HG03097 (cell line): ENCODE measurements around the gene PLA2G4C.
"Not testable (repeated sequence)": the region's sequence is repeated elsewhere in the genome, so short reads cannot be mapped to it uniquely, and the experiment has no call there.

Source experiments
- ATAC-seq: cut with Tn5 transposase; IDR thresholded peaks from one replicate; pipeline ENCODE4 v1.9.1; 2021; ENCODE audit not compliant: unreplicated experiment, low FRiP score

Gene PLA2G4C

DNA sequence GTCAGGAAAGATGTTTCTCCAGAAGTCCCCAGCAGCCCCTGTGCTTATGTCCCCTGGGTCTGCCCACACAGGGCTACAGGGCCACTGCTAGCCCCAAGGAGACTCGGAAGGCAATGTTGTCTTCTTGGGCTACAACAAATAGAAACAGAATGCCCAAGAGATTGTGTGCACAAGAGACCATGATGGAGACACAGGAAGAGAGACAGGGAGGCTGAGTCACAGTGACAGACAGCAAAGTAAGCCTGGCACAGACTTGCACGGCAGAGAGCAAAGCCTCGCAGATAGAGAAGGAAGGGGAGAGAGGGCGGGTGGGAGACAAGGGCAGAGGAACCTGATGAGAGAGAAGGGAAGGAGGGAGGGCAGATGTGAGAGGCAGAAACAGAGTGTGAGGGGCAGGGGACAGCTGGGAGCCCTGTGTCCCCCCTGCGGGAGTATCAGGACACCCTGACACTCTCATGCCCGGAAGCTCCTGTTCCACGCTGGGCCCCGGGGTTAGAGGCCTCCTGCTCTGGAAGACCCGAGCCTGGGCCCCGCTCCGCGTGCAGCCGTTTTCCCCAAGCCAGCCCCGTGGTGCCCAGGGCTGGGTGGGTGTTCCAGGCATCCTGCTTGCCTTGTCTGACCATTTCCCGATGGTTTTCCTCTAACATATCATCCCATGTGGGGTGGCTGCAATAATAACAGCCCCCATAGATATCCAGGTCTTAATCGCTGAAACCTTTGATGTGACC, 2.7 kb upstream of the PLA2G4C start:
- no peak for ATAC-seq

DNA sequence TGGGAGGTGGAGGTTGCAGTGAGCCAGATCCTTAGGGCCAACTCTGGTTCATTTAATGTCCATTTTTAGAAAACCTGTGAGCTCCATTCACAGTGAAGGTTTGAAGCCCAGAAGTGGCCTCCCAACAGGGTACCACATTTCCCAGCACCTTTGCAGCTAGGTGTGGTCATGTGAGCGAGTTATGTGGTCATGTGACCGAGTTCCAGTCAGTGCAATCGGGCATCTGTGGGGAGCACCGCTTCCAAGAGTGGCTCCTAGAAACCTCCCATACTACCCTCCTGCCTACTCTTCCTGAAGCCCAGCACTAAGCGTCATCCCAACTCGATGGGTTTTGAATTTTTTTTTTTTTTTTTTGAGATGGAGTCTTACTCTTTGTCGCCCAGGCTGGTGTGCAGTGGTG, 663 bp upstream of the PLA2G4C start:
- no peak for ATAC-seq

GRCh38 chr19:48108997-48109782, 1.4 kb downstream of the PLA2G4C start:
- ATAC-seq, result no peak

GRCh38 chr19:48103922-48104321, 6.7 kb downstream of the PLA2G4C start:
- no peak for ATAC-seq

DNA sequence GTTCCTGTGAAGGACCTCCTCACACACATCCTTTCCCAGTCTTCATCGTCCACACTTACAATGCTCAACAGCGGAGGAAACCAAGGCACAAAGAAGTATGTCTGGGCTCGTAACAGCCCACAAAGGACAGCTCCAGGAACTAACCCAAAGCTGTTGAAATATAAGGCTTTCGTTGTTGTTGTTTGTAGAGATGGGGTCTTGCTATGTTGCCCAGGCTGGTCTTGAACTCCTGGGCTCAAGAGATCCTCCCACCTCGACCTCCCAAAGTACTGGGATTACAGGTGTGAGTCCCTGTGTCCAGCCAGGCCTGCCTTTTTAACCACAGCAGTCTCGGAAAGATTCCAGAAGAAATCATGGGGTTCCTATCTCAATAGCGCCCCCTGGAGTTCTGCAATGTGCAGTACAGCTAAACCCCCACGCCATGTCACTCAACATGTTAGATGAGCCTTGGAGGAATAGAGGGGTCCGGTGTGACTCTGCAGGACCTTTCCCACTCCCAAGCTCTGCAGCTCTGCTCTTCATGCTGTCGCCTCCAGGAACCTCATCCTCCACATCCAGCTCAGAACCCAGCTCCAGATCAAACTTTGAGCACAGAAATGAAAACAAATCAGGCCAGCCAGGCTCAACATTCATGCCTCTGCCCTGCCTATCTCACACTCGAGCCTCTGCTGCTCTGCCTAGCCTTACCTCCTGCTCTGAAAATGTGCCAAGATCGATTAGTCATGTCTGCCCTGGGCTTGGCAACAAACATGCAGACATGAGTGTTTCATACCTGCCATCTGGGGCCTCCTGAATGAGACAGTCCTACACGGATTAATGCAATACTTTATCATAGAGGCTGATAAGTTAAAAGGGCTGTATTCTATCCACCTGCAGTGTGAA, 7.5 kb downstream of the PLA2G4C start:
- ATAC-seq, result no peak

- no peak for ATAC-seq
Observed at GRCh38 chr19:48095612-48096175, 14.9 kb downstream of the PLA2G4C start.

DNA sequence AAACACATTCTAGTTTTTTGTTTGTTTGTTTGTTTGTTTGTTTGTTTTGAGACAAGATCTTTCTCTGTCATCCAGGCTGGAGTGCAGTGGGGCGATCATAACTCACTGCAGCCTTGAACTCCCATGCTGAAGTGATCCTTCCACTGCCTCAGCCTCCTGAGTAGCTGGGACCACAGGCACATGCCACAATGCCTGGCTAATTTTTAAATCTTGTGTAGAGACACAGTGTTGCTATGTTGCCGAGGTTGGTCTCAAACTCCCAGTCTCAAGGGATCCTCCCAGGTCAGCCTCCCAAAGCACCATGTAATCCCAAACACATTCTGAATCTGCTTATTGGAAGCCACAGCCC, 15.8 kb downstream of the PLA2G4C start:
- ATAC-seq, result no peak

- no peak for ATAC-seq
Observed at GRCh38 chr19:48094129-48094854, 16.3 kb downstream of the PLA2G4C start.

GRCh38 chr19:48091111-48091718, 19.4 kb downstream of the PLA2G4C start:
- ATAC-seq, result not testable (repeated sequence)

DNA sequence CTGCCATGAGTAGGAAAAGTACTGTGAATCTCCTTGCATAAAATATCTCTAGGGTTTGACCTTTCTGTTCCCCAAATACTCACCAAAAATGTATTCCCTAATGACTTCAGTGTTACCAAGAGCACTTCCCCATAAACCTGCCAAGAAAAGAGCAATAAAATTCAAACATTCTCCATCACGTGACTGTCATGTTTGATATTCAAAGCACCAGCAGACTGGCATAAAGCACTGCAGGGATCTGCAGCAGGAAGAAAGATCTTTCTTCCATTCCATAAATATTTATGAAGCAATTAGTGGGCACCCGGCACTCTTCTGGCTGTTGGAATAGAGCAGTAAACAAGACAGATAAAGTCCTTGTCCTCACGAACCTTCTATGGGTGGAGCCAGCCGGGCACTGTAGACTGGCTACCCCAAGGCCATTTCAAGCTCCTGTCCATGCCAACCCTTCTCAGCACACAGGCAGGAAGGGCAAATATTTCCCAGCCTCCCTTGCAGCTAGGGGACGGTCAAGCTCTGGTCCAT, 20.3 kb downstream of the PLA2G4C start:
- no peak for ATAC-seq

GRCh38 chr19:48088991-48089390, 21.6 kb downstream of the PLA2G4C start:
- not testable (repeated sequence) for ATAC-seq

DNA sequence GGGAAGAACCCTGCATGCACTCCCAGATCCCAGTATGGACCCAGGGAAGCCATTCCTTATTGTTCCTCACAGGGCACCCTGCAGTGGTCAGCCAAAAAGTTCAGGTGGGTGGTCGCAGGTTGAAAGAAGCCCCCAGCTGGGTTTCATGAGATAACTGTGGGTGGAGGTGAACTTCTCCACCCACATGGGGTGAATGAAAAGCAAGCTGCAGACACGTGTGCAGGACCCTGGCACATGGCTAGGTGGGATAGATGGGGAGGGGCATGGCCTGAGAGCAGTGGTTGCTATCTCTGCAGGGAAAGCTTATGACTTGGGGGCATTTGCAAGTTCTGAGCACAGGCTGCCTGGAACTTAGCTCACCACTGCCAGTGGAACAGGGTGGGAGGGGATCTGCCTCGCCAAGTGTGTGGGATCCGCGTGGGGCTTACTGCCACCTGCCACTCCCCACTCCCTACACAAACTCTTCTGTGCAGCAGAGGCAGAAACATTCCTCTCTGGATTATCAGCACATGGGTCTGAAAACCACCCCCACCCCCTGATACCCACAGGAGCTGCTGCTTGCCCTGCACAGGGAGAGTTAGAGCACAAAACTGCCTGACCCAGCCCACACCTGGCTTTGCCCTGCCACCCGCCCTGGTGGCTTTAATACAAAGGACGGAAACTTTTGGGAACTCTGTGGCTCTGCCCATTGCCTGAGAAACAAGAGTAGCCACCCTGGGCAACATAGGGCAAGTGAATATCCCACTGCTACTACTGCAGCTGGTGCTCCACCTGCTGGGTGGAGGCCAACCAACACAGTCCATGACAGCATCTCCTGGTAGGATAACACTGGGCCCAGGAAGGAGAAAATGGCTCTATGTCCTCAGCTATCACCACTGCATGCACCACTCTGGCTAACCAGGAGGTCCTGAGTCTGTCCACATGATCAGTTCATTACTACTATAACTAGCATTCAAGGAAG, 24.4 kb downstream of the PLA2G4C start:
- ATAC-seq, result no peak

- ATAC-seq, result no peak
Observed at GRCh38 chr19:48085076-48085475, 25.5 kb downstream of the PLA2G4C start.

- no peak for ATAC-seq
Observed at GRCh38 chr19:48081106-48081505, 29.5 kb downstream of the PLA2G4C start.

DNA sequence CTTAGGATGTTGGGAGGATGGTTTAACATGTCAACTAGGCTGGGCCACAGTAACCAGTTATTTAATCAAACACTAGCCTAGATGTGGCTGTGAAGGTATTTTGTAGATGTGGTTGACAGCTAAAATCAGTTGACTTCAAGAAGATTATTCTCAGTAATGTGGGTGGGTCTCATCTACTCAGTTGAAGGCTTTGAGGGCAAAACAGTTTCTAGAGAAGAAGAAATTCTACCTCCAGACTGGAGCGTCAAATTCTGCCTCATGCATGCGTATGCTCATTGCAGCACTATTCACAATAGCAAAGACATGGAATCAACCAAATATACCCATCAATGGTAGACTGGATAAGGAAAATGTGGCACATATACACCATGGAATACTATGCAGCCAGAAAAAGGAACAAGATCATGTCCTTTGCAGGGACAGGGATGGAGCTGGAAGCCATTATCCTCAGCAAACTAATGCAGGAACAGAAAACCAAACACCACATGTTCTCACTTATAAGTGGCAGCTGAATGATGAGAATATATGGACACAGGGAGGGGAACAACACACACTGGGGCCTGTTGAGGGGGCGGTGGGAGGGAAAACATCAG, 40.3 kb downstream of the PLA2G4C start:
- not testable (repeated sequence) for ATAC-seq

DNA sequence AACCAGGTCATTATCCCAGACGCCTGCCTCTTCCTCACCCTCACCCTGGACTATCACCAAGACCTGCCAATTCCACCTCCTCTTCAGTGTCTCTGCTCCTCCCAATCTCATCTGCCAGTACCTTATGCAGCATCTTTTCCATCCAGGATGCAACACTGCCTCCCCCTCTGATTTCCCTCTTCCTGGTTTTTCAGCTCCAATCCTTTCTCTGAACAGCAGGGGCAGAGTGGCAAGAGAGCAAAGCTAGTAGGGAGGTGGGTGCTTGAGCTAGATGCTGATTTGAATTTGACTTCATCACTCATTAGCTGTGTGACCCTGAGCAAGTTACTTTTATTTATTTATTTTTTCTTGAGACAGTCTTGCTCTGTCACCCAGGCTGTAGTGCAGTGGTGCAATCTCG, 41.2 kb downstream of the PLA2G4C start:
- ATAC-seq, result no peak

DNA sequence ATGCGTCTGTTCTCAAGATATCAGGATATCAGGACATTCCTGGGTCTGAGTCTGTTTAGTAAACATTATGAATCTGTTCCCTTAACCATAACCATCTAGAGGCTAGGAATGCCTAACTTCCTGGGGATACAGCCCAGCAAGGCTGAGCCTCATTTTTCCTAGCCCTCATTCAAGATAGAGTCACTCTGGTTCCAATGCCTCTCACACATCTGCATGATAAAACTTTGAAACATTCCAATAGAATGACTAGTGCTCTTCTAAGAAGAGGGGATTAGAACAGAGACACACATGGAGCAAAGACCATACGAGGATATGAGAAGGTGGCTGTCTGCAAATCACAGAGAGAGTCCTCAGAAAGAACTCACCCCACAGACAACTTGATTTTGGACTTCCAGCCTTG, 46.1 kb downstream of the PLA2G4C start:
- no peak for ATAC-seq
